Testis (tissue), 2 donors: ENCODE measurements around the gene CHGA.

Experiments
- CTCF ChIP-seq, 3 experiments: fragments of 450-650 bp in 2 of 3; fragments of 200-600 bp in 1 of 3; sonication (generic) in 1 of 3; IDR thresholded peaks; one replicate each; pipeline ENCODE4 v1.5.1; 2016 to 2019; ENCODE audit warnings: antibody characterized with exemption in 3 of 3, mild to moderate bottlenecking in 2 of 3, moderate library complexity in 1 of 3
- POLR2A ChIP-seq: fragments of 450-650 bp; IDR thresholded peaks from one replicate; pipeline ENCODE4 v1.6.1; 2017; ENCODE audit warnings: antibody characterized with exemption, mild to moderate bottlenecking, moderate library complexity

DNA sequence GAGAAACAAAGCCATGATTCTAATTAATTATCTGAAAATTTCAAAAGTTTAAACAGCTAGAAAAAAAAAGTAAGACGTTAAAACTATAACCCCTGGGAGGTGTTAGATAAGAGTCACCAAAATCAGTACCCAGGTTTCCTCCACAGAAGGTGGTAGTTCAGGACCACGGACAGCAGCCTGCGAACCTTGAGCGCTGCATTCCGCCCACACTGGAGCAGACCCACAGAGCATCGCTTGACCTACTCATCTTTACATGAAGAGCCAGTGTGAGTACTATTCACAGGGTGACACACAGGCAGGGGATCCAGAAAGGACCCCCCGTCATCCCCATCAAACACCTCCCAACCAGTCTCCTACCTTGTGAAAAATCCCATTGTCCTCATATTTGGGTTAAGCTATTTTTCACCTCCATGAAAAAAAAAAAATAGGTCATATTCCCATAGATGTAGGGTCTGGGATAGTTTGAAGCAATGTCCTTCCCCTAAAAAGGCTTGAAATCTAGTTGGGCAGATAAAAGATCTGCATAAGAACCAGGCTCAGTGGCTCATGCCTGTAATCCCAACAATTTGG is 8.8 kb upstream of the CHGA start:
- TF ChIP-seq POLR2A, result no peak
- no peak for TF ChIP-seq CTCF (IDR thresholded peaks at IDR 0.05)
